Fibroblast of skin of right quadriceps (primary cell): Measurements from ENCODE around the gene DIP2B.

Experiments
- DNase-seq: peaks from one replicate; pipeline ENCODE4 v3.0.0-alpha.2; 2013

The DIP2B gene

DNA sequence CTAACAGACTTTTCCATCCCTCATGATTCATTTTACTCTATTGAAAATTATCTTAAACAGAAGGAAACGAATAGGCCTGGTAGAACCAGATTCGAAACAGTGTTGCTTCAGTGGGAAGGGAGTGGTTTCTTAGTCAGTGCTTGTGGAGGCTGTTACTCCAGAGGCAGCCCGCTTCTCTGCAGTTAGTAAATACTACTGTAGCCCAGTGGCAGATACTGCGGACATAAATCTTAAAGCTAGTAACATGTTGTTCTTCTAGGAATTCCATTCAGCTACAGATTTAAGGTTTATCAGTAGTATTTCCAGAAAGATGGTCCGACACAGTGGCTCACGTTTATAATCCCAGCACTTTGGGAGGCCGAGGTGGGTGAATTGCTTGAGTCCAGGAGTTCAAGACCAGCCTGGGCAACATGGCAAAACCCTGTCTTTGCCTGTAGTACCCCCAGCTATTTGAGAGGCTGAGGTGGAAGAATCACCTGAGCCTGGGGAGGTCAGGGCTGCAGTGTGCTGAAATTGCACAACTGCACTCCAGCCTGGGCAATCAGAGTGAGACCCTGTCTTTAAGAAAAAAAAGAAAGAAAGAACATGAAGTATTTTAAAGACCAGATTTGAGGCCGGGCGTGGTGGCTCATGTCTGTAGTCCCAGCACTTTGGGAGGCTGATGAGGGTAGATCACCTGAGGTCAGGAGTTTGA lies 45.9 kb downstream of the DIP2B start:
- no peak for DNase-seq

DNA sequence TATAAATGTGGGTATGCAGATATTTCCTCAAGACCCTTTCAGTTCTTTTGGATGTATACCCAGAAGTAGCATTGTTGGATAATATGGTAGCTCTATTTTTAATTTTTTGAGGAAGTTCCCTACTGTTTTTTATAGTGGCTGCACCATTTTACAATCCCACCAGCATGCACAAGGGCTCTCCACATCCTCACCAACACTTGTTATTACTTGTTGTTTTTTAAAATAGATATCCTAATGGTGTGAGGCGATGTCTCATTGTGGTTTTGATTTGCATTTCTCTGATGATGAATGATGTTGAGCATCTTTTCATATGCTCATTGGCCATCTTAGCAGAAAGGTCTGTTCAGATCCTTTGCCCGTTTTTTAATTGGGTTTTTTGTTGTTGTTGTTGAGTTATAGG lies 47.1 kb downstream of the DIP2B start:
- DNase-seq: no peak

DNA sequence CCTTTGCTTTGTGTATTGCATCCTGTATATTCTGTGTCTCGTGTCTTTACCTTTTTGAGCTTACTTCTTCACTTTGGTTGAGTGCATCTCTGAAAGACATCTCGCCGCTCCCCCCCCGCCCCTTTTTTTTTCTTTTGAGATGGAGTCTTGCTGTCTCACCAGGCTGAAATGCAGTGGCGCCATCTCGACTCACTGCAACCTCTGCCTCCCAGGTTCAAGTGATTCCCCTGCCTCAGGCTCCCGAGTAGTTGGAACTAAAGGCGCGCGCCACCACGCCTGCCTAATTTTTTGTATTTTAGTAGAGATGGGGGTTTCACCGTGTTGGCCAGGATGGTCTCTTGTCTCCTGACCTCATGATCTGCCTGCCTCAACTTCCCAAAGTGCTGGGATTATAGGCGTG lies 49.9 kb downstream of the DIP2B start:
- DNase-seq: no peak

DNA sequence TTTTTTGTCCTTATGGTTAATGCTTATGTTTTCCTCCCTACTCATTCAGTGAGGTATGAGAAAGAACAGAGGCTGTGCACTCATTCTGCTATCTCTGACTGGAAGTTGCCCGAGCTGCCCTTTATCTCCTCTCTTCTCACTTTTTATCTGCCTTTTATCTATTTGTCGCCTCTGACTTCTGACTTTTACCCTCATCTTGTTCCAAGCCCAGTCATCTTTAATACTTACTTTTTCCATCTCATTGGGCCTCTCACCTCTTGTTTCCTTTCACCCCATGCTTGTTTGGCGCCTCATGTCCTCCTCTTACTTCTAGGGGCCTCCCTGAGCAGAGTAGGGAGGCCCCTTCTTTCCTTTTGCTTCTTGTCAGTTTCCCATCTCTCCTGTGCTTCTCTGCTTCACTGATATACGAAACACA lies 50.7 kb downstream of the DIP2B start:
- DNase-seq: no peak

DNA sequence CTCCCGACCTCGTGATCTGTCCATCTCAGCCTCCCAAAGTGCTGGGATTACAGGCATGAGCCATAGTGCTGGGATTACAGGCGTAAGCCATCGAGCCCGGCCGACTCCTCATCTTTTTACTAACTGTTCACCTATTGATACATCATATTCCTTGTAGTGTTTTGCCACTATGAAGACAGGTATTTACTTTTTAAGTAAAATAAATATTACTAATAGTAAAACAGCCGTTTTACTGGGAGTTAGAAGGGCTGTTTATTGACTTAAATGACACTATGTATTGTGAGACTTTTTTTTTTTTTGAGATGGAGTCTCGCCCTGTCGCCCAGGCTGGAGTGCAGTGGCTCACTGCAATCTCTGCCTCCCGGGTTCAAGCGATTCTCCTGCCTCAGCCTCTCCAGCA lies 51.5 kb downstream of the DIP2B start:
- DNase-seq: no peak

DNA sequence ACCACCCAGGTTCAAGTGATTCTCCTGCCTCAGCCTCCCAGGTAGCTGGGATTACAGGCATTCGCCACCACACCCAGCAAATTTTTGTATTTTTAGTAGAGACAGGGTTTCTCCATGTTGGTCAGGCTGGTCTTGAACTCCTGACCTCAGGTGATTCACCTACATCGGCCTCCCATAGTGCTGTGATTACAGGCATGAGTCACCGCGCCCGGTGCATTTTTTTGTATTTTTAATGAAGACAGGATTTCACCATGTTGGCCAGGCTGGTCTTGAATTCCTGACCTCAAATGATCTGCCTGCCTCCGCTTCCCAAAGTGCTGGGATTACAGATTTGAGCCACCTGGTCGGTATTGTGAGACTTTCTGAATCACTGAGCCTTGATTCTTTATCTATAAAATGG lies 52.0 kb downstream of the DIP2B start:
- peak; percentile 49 for DNase-seq

DNA sequence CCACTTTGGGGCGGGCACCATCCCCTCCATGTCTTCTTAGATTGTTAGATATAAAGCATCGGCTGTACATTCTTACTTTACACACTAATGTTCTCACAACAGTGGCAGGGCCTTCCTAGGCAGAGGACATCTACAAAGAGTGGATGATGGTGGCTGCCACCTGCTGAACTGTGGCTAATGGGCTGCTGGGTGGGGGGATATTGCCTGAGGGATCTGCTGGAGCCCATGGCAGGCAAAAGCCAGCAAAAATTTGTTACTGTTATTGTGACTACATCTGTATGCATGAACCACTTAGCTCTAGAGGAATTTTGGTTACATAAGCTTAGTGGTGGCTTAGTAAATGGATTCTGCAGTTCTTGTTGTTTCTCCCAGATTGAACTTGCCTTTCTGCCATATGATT lies 52.6 kb downstream of the DIP2B start:
- DNase-seq: no peak

DNA sequence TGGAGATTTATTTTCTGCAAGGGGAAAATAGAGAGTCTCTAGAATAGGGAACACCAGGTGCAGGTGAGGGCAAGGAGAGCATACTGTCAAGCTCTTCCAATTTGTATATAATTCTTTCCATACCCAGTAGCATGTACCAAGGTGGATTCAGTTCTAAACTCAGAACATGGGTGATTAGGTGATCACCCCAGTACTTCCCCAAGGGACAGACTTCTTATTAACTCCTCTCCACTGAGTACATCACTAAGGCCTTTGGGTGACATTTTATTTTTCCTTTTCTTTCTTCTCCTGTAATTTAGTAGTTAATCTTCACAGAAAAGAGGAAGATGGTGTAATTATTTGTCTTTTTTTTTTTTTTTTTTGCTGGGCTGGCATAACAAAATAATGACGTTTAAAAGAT lies 54.2 kb downstream of the DIP2B start:
- no peak for DNase-seq

DNA sequence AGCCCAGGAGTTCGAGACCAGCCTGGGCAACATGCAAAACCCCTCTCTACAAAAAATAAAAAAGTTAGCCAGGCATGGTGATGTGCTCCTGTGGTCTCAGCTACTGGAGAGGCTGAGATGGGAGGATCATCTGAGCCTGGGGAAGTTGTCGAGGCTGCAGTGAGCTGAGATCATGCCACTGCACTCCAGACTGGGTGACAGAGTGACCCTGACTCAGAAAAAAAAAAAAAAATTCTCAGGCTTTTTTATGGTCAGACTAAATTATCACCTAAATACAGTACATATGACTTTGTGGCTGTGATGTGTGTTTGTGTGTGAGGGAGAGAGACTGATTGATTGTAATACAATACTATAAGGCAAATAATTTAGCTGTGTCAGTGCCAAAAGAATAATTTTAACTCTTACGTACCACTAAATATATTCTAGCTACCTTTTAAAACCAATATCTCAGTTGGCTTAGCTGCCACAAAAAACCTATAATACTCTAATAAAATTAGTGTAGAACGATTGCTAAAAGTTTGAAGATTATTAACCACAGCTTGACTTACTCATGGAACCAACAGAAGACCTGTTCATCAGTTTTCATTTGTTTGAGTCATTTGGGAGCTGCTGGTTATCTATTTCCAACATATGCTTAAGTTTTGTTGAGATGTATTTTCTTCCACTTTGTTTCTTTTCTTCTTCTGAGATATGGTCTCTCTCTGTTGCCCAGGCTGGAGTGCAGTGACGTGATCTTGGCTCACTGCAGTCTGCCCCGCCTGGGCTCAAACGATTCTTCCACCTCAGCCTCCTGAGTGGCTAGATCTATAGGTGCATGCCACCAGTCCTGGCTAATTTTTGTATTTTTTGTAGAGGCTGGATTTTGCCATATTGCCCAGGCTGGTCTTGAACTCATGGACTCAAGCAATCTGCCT lies 58.0 kb downstream of the DIP2B start:
- DNase-seq: no peak

DNA sequence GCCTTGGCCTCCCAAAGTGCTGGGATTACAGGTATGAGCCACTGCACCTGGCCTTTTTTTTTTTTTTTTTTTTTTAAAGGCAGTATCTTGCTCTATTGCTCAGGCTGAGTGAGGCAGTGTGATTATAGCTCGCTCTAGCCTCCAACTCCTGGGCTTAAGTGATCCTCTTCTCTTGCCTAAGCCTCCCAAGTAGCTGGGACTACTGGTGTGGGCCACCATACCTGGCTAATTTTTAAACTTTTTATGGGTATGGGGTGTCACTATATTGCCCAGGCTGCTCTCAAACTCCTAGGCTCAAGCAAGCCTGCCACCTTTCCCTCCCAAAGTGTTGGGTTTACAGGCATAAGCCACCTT lies 58.6 kb downstream of the DIP2B start:
- no peak for DNase-seq

DNA sequence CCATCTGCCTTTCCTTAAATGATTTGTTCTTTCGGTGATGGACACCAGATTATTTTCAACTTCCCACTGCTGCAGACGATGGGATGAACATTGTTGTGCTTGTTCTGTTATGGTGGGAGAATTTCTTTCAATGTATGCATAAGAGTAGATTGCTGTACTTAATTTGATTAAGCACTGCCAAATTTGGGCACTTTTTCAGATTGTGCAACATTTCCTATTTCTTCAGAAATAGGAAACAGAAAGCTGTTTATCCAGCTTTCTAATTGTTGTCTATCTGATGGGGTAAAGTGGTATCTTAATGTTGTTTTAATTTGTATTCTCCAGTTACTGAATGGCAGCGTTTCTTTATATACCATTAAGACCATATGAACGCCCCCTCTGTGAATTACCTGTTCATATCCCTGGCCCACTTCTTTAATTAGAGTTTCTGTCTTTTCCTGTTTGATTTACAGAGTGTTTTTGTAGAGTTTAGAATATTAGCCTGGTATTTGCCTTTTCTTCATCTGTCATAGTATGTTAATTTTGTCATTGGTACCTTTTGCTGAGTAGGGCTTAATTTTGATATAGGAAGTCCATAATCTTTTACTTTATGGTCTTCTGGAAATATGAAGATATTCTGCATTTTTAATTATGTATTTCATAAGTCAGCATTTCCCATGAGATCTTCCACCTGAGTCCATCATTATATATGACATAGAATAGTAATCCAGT lies 59.6 kb downstream of the DIP2B start:
- no peak for DNase-seq

DNA sequence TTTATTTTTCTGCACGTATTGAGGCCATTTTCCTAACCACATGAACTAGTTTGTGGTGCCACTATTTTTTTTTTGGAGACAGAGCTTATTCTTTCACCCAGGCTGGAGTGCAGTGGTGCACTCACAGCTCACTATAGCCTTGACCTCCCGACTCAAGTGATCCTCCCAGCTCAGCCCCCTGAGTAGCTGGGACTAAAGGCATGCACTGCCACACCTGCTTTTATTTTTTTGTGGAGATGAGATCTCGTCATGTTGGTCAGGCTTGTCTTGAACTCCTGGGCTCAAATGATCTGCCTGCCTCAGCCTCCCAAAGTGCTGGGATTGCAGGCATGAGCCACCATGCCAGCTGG lies 60.1 kb downstream of the DIP2B start:
- no peak for DNase-seq

DNA sequence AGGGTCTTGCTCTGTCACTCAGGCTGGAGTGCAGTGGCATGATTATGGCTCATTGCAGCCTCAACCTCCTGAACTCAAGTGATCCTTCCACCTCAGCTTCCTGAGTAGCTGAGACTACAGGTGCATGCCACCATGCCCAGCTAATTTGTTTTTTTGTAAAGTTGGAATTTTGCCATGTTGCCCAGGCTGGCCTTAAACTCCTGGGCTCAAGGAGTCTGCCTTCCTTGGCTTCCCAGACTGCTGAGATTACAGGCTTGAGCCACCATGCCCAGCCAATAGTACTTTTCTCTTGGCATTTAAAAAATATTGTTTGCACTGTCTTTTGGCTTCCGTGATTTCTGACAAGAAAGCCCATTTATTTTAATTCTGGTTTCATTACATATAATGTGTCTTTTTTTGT lies 61.3 kb downstream of the DIP2B start:
- no peak for DNase-seq

DNA sequence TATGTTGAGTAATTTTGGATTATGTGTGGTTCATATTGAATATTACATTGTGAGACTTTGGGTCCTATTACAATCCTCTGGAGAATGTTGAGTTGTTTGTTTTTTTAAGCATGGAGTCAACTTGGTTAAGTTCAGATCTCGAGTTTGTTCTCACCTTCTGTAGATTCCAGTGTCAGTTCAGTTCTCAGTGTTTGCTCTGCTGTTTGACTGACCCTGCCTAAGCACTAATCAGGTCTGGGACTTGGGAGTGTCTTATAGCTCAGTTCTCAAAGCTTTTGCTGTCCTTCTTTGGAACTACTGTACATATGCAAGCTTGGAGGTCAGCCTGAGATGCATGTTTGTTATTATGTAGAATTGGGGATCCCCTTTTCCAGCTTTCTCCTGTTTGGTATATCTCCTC lies 63.1 kb downstream of the DIP2B start:
- DNase-seq: no peak

DNA sequence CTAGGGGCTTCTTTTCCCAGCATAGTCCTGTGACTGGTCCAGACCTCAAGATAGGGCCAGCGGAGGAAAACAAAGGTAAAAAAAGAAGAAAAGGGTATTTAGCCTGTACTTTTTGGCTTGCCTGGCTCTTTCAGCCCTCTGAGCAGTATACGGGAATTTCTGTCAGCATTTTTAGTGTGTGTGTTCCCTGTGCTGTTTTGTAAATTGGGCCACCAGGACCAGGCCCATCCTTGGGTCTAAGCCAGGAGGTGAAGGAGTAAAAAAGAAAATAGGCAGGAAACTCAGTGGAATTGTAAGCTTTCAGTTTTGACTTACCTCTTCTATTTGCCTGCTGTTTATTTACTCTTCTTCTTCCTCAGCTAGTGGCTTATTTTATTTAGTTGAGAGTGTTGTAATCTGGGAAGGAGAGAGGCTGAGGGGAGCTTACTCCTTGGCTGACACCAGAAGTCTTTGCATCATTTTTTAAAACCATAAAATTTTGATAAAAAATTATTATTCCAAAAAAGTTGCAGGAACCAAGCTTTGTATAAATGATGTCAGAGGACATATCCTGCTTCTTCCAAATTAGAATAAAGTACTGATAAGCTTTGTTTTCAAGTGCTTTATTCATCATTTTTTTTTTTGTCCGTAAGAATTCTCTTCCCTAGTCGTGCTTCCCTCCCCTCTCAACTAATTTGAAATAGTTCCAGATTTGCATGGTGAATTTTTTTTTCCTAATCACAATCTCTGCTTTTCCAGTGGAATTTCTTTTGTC lies 63.7 kb downstream of the DIP2B start:
- no peak for DNase-seq

DNA sequence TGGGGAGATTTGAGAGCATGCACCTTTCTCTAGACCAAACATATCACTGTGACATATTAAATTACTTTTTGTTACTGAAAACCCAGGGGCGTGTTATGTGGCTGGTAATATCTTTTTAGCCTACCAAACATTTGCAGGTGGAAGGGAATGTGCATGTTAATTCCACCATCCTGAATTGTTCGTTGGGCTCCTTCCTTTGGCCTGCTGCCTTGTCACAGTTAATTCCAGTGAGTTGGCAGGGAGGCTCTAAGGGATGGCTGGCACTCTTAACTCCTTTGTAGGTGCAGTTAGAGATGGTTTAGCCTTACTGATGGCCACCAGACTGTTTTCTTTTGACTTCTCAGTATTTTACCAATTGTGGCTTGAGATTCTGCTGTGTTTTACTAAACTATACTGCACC lies 64.5 kb downstream of the DIP2B start:
- DNase-seq: no peak

DNA sequence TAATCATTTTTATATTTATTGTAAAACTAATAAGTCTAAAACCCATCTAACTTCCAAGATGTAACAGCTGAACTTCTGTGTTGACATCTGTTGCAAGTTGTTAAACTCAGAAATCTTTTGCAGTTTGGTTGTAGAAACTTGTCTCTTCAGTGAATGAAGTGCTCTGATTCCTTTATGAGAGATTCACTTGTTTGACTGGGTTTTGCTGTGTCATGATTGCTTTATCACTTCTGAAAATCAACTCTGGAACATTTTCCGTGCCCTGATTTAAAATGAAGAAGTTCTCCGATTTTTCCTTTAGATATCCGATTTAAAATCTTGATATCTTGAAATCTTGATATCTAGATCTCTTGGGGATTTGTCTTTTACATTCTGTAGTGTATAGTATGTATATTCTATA lies 65.1 kb downstream of the DIP2B start:
- no peak for DNase-seq

DNA sequence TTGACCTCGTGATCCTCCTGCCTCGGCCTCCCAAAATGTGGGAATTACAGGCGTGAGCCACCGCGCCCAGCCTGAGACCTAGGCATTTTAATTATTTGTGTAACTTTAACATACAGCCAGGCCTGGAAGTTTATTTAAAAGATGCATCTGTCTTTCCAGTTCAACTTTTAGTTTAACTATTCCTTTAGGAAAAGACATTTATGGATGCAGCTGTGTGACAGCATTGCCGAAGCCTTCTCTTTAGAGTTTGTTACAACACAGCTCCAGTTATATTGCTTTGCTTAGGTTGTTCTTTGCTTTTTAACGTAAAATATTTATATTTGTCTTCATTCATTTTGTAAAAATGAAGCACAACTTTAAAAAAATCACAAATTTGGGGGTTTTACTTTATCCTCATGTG lies 67.0 kb downstream of the DIP2B start:
- DNase-seq: no peak

DNA sequence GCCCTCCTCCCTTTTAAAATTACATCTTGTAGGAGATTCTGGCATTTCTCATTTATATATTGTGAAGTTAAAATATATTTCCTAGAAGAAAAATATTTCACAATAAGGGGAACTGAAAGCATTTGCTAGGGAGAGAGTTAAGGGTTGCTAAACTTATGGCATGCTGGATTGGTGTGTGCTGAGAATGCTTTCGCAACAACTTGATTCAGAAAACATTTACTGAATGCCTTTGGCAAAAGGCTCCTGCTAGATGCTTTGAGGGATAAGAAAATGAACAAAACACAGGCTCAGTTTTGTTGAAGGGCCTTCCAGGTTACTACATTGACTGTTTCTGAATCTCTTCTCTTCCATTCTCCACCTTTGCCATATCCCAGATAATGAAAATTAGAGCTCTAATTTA lies 67.5 kb downstream of the DIP2B start:
- peak; percentile 84 for DNase-seq

DNA sequence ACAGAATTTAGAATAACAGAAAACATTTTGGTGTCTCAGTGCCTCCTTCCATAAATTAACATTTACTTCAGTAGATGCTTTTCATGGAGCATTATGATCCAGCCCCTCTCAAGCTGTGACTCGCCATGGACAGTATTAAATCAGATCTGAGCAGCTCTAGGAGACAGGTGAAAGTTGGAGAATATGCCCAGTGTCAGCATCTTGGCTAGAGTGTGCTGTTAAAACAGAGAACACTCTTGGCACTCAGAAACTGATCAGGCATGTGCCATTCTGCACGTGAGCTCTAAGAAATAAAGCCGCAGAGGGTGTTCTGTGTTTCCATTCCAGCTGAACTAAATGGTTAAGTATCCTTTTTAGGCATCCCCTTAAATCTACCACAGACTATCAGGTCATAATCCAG lies 68.0 kb downstream of the DIP2B start:
- DNase-seq: no peak

DNA sequence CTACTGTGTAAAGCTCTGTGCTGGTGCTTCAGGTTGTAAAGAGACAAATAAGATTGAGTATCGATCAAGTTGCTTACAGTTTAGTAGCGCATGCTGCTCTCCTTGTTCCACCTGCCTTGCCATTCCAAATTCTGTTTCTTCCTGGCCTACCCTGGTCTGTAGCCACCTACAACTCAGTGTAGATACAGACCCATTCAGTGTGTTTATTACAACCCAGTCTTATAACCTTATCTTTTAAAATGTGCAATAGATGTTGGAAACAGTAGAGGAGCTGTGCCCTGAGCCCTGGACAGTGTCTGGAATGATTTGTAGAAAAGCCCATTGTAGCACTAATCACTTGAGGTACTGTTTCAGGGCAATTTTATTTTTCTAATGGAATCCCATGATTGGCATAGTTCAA lies 68.5 kb downstream of the DIP2B start:
- DNase-seq: no peak

DNA sequence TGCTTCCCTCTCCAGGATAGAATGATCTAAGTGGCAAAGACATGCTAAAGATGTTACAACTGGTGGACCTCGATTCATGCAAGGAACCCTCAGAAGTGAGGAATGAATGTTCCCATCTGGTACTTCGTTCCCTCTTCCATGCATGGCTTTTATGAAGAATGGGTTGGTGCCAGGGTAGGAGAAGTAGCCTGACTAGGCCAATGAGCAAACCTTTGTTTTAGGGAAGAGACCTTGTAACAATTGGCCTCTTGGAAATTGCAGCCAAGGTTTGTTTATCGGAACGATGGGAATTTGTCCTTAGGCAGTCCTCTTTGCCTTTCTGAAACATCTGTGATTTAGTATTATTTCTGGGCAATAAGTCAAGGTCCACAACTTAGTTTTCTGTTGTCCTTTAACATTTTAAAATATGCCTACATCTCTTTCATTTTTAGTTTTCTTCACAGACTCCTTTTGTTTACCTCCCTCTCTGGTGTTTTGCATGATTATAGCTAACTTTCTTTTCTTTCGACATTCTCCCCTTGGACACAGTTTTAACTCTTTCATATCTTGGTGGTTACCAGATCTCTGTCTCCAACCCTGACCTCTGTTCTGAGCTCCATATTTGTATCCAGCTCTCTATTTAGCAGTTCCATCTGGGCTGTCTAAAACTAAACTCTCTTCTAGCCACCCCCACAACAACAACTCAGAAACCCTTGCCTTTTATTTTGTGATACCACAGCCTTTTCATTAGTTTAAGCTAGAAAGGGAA lies 70.0 kb downstream of the DIP2B start:
- DNase-seq: no peak
